Activated naive CD4-positive, alpha-beta T cell (primary cell): ENCODE results near the gene RASA2.
"Not testable (repeated sequence)": the region's sequence is repeated elsewhere in the genome, so short reads cannot be mapped to it uniquely, and the experiment has no call there.

Experiments
- DNase-seq, 4 experiments: peaks; one replicate each; lab custom pipeline; 2025; lab: John Stamatoyannopoulos, UW

The RASA2 gene

DNA sequence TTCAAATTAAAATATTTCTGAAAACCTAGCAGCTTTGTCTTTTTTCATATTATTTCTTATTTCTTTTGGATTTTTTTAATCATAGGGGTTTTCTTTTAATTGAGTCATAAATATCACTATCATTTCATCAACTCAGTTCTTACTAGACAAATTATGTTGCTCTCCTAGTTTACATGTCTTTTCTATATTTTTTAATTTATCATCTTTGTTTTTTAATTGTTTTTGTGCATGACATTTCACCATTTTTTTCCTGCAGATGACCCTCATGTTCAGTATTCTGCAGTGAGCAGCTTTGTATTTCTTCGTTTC is 89.9 kb downstream of the RASA2 start:
- DNase-seq, result no peak

DNA sequence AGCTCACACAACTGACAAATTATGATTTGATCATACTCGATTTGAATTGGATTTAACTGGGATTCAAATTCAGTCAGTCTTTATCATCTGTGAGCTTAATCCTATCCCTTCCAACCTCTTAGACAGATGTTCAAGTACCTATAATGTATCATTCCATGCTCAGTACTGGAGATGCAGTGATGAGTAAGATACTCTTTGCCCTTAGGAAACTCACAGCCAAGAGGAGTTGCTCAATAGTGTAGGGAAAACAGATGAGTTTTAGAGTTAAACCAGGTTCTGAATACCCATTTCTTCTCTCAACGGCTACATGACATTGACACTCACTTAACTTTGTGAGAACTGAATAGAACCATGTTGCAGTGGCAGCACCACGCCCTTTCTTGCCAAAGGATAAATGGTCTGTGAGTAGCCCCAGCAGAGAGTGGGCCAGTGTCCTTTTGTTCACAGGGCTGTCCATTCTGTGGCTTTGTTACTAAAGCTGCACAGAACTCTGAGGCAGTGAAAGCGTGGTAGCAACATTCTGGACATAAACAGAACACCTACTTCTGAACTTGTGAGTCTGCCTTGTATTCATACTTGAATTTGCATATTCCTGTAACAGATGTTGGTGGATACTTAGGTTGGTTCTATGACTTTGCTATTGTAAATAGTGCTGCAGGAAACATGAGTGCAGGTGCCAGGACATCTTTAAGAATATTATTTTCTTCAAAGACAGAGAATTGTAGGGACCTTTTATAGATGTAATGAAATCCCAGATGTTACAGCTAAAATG is 91.6 kb downstream of the RASA2 start:
- DNase-seq, result no peak

DNA sequence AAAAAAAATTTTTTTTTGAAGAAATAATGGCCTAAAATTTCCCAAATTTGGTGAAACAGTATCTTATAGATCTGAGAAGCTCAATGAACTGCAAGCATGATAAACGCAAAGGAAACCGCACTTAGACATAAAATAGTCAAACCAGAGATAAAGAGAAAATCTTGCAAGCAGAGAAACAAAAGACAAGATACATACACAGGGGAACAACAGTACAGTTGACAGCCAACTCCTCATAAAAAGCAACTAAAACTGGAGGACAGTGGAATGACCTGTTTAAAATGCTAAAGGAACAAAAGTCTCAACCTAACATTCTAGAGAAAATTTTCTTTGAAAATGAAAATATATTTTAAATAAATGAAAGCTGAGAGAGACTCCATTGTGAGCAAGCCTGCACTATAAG is 107.5 kb downstream of the RASA2 start:
- no peak for DNase-seq

- no peak for DNase-seq
These were observed 111.1 kb downstream of the RASA2 start for GRCh38 chr3:141597931-141598330.

GRCh38 chr3:141600331-141600730 is 113.5 kb downstream of the RASA2 start:
- no peak for DNase-seq

DNA sequence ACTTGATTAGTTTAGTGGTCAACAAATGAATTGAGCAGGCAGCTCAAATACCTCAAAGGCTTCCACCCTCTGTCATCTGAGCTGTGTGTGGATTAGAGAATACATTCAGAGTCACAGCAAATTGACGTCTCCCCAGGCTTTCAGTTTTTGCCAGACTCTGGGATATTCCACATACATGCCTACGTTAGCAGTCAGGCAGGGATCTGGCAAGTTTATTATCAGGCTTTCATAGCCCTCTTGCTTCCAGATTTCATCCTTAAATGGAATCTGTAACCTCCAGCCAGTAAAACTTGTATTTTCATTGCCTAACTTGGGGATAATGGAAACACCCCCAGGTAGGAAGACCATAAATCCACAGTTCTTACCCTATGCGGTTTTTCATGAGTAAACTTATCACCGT is 115.9 kb downstream of the RASA2 start:
- no peak for DNase-seq

DNA sequence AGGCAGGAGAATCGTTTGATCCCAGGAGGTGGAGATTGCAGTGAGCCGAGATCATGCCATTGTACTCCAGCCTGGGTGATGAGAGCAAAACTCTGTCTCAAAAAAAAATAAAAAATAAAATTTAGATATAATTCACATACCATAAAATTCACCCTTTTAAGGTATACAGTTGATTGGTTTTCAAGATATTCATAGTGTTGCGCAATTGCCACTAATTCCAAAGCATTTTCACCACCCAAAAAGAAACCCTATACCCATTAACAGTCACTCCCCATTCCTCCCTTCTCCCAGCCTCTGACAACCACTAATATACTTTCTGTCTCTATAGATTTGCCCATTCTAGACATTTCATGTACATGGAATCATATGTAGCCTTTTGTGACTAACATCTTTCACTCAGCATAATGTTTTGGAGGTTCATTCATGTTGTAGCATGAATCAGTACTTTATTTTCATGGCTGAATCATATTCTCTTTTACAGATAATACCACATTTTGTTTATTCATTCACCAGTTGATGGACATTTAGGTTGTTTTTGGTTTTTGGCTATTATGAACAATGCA is 116.7 kb downstream of the RASA2 start:
- no peak for DNase-seq

DNA sequence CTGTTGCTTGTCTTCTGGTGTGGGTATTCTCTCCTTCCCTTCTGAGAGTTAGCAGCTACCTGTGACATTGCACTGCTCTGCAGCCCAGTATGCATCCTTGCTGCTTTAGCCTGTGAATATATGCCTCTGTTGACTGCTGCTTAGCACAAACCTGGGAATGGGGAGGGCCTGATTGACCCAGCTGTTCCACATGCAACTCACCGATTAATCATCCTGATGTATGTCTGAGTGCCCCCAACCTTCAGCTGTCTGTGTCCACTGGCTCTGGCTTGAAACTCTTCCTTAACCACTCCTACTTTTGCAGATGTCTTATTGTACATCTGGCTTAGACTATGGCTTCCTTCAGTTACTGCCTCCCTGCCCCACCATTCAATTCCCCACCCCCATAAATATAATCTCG is 119.1 kb downstream of the RASA2 start:
- DNase-seq, result no peak

DNA sequence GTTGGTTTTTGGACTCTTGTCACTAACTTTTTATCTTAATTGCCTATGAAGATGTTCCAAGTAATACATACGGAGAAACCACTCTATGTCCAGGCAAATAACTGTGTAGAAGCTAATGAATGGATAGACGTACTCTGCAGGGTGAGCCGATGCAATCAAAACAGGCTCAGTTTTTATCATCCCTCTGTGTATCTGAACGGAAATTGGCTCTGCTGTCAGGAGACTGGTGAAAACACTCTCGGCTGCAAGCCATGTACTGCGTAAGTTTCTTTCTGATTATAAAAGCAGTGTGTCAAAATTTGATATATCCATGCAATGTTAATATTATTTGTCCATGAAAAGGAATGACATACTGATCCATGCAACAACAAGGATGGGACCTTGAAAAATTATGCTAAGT is 121.6 kb downstream of the RASA2 start:
- DNase-seq, result no peak

DNA sequence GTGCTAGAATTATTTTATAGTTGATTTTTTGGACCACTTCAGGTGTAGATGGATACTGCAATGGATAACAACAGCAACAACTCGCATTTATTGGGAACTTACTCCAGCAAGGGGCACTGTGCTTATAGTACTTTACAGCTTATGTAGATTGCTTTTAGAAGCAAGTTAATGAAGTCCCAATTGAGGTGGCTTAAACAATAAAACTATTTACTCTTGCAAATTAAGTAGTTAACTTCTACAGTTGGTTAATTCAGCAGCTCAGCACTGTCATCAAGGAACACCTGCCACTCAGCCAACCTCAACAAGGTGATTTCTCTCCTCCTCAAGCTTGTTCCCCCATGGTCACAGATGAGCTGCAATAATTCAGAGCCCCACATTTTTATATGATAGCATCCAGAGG is 124.1 kb downstream of the RASA2 start:
- no peak for DNase-seq

DNA sequence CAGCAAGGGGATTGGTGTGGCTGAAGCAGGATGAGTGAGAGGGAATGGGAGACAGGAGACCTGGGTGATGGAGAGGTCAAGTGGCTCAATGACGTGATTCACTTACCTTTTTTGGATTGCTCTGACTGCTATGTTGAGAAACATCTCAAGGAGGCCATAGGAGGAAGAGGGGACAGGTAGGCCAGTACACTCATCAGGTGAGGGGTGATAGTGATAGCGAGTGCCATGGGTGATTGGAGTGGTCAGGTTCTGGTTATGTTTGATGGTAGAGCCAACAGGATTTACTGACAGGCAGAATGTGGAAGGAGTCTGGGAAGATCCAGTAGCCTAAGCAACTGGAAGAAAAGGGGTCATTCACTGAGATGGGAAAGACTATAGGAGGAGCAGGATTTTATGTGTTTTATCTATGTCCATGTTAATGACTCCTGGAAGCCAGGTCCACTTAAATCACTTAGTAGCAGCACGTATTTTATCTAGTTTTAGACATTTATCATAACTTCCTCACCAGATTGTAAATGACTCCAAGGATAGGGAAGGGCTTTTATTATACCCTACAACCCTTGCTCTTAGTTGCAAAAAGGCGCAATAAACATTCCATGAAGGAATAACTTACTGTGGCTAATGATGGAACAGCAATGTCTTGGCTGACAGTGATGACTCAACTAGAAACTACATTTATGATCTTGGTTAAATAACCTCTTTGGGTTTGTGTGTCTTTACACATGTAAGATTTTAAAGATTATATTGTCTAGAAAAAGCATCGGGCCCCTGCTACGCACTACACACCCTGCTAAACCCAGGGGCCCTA is 131.5 kb downstream of the RASA2 start:
- no peak for DNase-seq

DNA sequence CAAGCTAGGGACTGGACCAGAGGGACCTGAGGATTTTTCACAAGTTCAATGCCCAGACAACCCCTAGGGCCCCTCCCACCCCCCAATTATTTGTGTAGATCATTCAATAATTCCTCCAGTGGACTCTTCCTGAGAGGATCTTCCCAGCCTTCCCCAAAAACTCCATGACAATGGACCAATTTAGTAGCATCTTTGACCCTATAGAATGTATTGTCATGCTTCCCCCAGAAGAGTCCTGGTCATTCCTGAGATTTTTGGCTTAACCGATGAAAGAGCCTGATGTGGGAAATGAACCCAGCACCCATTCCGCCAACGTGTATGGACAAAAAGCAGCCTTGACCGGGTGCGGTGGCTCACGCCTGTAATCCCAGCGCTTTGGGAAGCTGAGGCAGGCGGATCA is 132.1 kb downstream of the RASA2 start:
- no peak for DNase-seq

- DNase-seq, result no peak
These were observed 132.6 kb downstream of the RASA2 start for GRCh38 chr3:141619450-141619849.

- no peak for DNase-seq
These were observed 136.9 kb downstream of the RASA2 start for GRCh38 chr3:141623691-141624090.

- no peak for DNase-seq
These were observed 138.7 kb downstream of the RASA2 start for GRCh38 chr3:141625506-141625905.

GRCh38 chr3:141628334-141628733 is 141.5 kb downstream of the RASA2 start:
- DNase-seq, result not testable (repeated sequence)

GRCh38 chr3:141628868-141629441 is 142.1 kb downstream of the RASA2 start:
- not testable (repeated sequence) for DNase-seq

- no peak for DNase-seq
These were observed 143.1 kb downstream of the RASA2 start for GRCh38 chr3:141629976-141630375.

DNA sequence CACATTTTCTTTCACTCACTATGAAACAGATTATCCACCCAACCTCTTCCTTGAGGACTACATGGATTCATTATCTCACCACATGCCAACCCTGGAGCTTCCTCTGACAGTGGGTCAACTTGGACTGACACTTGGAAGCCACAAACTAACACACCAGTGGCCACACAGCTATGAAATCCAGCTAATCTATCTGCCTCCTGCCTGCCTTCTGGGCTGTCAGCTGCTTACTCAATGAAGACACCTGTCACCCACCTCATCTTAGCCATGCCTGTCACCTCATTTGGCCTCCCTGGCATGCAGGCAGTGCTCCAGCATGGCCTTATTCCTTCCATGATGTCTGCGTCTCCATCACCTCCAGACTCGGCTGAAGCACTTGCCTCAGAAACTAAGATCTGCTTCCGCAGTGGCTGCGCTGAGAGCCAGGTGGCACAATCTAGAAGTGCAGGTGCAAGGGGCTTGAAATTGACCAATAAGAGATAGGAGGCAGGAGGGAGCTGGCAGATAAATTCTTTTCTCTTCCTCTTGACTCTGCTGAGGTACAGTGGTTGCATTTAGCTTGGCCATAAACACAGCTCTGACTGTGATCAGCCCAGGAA is 146.1 kb downstream of the RASA2 start:
- DNase-seq, result no peak

DNA sequence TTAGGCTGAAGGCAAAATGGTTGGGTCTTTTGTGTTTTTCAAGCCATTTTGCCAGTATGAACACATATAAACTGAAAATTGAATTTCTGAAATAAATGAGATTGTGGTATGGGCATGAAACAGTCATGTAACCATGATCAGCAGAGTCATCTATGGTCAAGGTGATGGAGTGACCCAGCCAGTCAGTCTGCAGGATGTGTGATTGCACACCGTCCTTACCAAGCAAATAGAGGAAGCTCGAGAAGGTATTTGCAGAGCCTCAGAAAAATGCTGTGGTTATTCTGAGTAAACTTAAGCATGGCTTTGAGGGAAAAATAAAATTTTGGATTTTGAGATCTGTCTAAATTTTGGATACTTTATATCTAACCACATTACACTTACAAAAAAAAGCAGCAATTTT is 155.4 kb downstream of the RASA2 start:
- DNase-seq, result no peak

DNA sequence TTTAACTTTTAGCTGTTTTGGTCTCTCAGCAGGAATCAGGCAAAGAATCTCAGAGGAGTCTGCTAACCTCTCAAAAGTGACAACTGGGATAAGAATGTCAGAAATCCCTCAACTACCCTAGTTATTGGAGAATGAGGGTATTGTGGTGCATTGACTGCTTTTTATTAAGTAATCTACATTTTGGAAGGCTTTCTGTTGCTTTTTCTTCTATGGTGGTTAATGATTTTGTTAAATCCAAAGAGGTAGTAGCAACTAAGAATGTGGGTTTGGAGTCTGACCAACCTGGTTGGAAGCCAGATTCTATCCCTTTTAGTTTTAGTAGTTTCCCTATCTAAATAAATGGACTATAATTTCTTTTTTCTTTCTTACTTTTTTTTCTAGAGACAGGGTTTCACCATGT is 156.6 kb downstream of the RASA2 start:
- DNase-seq, result no peak

DNA sequence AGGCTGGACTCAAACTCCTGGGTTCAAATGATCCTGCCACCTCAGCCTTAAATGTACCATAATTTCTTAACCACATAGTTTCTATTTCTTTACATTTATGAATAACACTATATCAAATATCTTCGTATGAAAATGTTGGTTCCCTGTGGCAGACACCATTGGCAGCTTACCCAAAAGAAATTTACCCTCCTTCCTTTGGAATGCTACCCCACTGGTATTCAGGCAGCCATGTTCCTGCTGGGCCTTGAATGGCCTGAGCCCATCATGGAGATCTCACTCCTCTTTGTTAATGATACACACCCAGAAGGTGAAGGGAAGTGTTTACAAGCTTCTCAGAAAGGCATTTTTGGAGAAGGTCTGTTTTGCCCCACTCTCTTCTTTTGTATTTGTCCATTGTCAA is 157.0 kb downstream of the RASA2 start:
- DNase-seq, result no peak

GRCh38 chr3:141644931-141645330 is 158.1 kb downstream of the RASA2 start:
- peak; percentile 10 to 39 (median 27) for DNase-seq
